Astrocyte (in vitro differentiated cells and primary cell): ENCODE results near the gene RIMKLB. TPM values are rescaled to one million over a fixed set of nuclear protein-coding genes. Genes with fewer than 3 reads are reported as not detected.

Experiments
- DNase-seq: peaks from one replicate; pipeline ENCODE4 v3.0.0-alpha.2; 2010; ENCODE audit warnings: low read depth
- FAIRE-seq: peaks from 2 replicates; lab custom pipeline; 2011; peaks lifted over from hg19 to GRCh38; lab: Jason Lieb, UNC
- H2AFZ ChIP-seq: 2 replicates; pipeline ENCODE4 v1.6.0; 2012; ENCODE audit warnings: low read depth, low read length, inconsistent platforms
- H3K27ac ChIP-seq: 2 replicates; pipeline ENCODE4 v1.5.1; 2011; ENCODE audit warnings: low read depth, low read length, inconsistent platforms
- H3K27me3 ChIP-seq: 2 replicates; pipeline ENCODE4 v1.6.0; 2011; ENCODE audit warnings: low read length, inconsistent platforms; ENCODE audit not compliant: insufficient read depth
- H3K36me3 ChIP-seq: 2 replicates; pipeline ENCODE4 v1.5.1; 2011; ENCODE audit warnings: low read length, inconsistent platforms; ENCODE audit not compliant: insufficient read depth
- H3K4me1 ChIP-seq: 2 replicates; pipeline ENCODE4 v1.5.1; 2011; ENCODE audit warnings: low read length, inconsistent platforms; ENCODE audit not compliant: insufficient read depth
- H3K4me2 ChIP-seq: 2 replicates; pipeline ENCODE4 v1.6.0; 2012; ENCODE audit warnings: low read length, inconsistent platforms
- H3K4me3 ChIP-seq: 2 replicates; pipeline ENCODE4 v1.5.1; 2011; ENCODE audit warnings: low read depth, mild to moderate bottlenecking, low read length, inconsistent platforms; ENCODE audit not compliant: insufficient read depth
- H3K79me2 ChIP-seq: 2 replicates; pipeline ENCODE4 v1.6.0; 2012; ENCODE audit warnings: mild to moderate bottlenecking, low read length, inconsistent platforms; ENCODE audit not compliant: insufficient read depth
- H3K9ac ChIP-seq: 2 replicates; pipeline ENCODE4 v1.6.0; 2012; ENCODE audit warnings: mild to moderate bottlenecking, low read length, inconsistent platforms
- H3K9me3 ChIP-seq: 2 replicates; pipeline ENCODE4 v1.5.1; 2012; ENCODE audit warnings: low read depth, mild to moderate bottlenecking, low read length, inconsistent platforms; ENCODE audit not compliant: insufficient read depth
- H4K20me1 ChIP-seq: 2 replicates; pipeline ENCODE4 v1.6.0; 2012; ENCODE audit warnings: low read length, inconsistent platforms; ENCODE audit not compliant: insufficient read depth
- H3K27ac Mint-ChIP-seq: one replicate; pipeline ENCODE4 v1.8.0; 2021; ENCODE audit warnings: mild to moderate bottlenecking, mixed read lengths; ENCODE audit not compliant: unreplicated experiment
- H3K27me3 Mint-ChIP-seq: one replicate; pipeline ENCODE4 v1.8.0; 2021; ENCODE audit warnings: low read depth, mixed read lengths; ENCODE audit not compliant: unreplicated experiment
- H3K36me3 Mint-ChIP-seq: one replicate; pipeline ENCODE4 v1.8.0; 2021; ENCODE audit warnings: low read depth, mixed read lengths; ENCODE audit not compliant: unreplicated experiment
- H3K4me1 Mint-ChIP-seq: one replicate; pipeline ENCODE4 v1.8.0; 2021; ENCODE audit warnings: low read depth, mixed read lengths; ENCODE audit not compliant: unreplicated experiment
- H3K4me3 Mint-ChIP-seq: one replicate; pipeline ENCODE4 v1.8.0; 2021; ENCODE audit warnings: mild to moderate bottlenecking, moderate library complexity, mixed read lengths; ENCODE audit not compliant: unreplicated experiment
- H3K9me3 Mint-ChIP-seq: one replicate; pipeline ENCODE4 v1.8.0; 2021; ENCODE audit warnings: mild to moderate bottlenecking, mixed read lengths; ENCODE audit not compliant: unreplicated experiment
- CTCF ChIP-seq: IDR thresholded peaks from 2 replicates; pipeline ENCODE4 v1.5.1; 2011; ENCODE audit warnings: low read depth, mild to moderate bottlenecking, inconsistent platforms, low read length, moderate library complexity; ENCODE audit not compliant: insufficient read depth
- EZH2 ChIP-seq: IDR thresholded peaks from 2 replicates; pipeline ENCODE4 v1.6.1; 2012; ENCODE audit warnings: mild to moderate bottlenecking, low read length, inconsistent platforms; ENCODE audit not compliant: insufficient read depth
- total RNA-seq: library from RNA; stranded (reverse); gene quantifications from 2 replicates; pipeline ENCODE4 v1.2.1, GENCODE V29; 2021

The RIMKLB gene
- total RNA-seq, 1 donor from 2014 or later: 36.6 TPM

- H3K4me1 Mint-ChIP-seq: peaks cover 4% of the 10 kb centered on the region
- no peak overlapping the region for H3K27ac Mint-ChIP-seq
- H3K9me3 ChIP-seq: no peaks in the 10 kb centered on the region
- H3K4me3 Mint-ChIP-seq: no peak overlapping the region
- no peak overlapping the region for H3K4me3 ChIP-seq
- no peaks in the 10 kb centered on the region for H3K27me3 ChIP-seq
- no peak overlapping the region for H3K4me2 ChIP-seq
- no peaks in the 10 kb centered on the region for H3K9me3 Mint-ChIP-seq
- no peak for TF ChIP-seq CTCF
- TF ChIP-seq EZH2: no peak
- no peaks in the 10 kb centered on the region for H3K4me1 ChIP-seq
- DNase-seq (no peak), FAIRE-seq (no peak)
- H3K9ac ChIP-seq: no peak overlapping the region
- H3K27ac ChIP-seq: no peak overlapping the region
- peaks cover 2% of the 10 kb centered on the region for H3K36me3 Mint-ChIP-seq
- no peaks in the 10 kb centered on the region for H3K27me3 Mint-ChIP-seq
- H3K79me2 ChIP-seq: peaks cover 79% of the 10 kb centered on the region
- peaks cover 40% of the 10 kb centered on the region for H4K20me1 ChIP-seq
- H3K36me3 ChIP-seq: no peaks in the 10 kb centered on the region
- no peak overlapping the region for H2AFZ ChIP-seq
Observed at GRCh38 chr12:8709124-8709830, 11.5 kb downstream of the RIMKLB start.

- Histone ChIP-seq H3K4me1 (no peaks in the 10 kb centered on the region), H2AFZ (no peak overlapping the region), H3K79me2 (peaks cover 56% of the 10 kb centered on the region), H3K27me3 (no peaks in the 10 kb centered on the region), H3K9ac (no peak overlapping the region), H3K27ac (no peak overlapping the region), H3K9me3 (no peaks in the 10 kb centered on the region), H3K4me3 (no peak overlapping the region), H4K20me1 (peaks cover 22% of the 10 kb centered on the region), H3K4me2 (no peak overlapping the region), H3K36me3 (peaks cover 7% of the 10 kb centered on the region)
- TF ChIP-seq CTCF (no peak), EZH2 (no peak)
- no peaks in the 10 kb centered on the region for H3K9me3 Mint-ChIP-seq
- H3K4me3 Mint-ChIP-seq: no peak overlapping the region
- FAIRE-seq (no peak), DNase-seq (no peak)
- peaks cover 4% of the 10 kb centered on the region for H3K4me1 Mint-ChIP-seq
- H3K27me3 Mint-ChIP-seq: no peaks in the 10 kb centered on the region
- H3K27ac Mint-ChIP-seq: no peak overlapping the region
- no peaks in the 10 kb centered on the region for H3K36me3 Mint-ChIP-seq
Observed at GRCh38 chr12:8712572-8712971, 14.8 kb downstream of the RIMKLB start.

GRCh38 chr12:8722286-8722800, 24.6 kb downstream of the RIMKLB start:
- H3K4me3 ChIP-seq: no peak overlapping the region
- H3K9ac ChIP-seq: no peak overlapping the region
- H3K4me2 ChIP-seq: no peak overlapping the region
- H3K36me3 Mint-ChIP-seq: peaks cover 7% of the 10 kb centered on the region
- no peaks in the 10 kb centered on the region for H3K9me3 ChIP-seq
- H3K79me2 ChIP-seq: peaks cover 29% of the 10 kb centered on the region
- H3K27ac ChIP-seq: no peak overlapping the region
- H2AFZ ChIP-seq: no peak overlapping the region
- H3K4me1 ChIP-seq: no peaks in the 10 kb centered on the region
- H4K20me1 ChIP-seq: peaks cover 19% of the 10 kb centered on the region
- peaks cover 8% of the 10 kb centered on the region for H3K36me3 ChIP-seq
- FAIRE-seq (no peak), DNase-seq (no peak)
- no peak overlapping the region for H3K4me3 Mint-ChIP-seq
- H3K27me3 ChIP-seq: no peaks in the 10 kb centered on the region
- no peak for TF ChIP-seq CTCF
- TF ChIP-seq EZH2: no peak
- no peak overlapping the region for H3K27ac Mint-ChIP-seq
- no peaks in the 10 kb centered on the region for H3K9me3 Mint-ChIP-seq
- no peaks in the 10 kb centered on the region for H3K27me3 Mint-ChIP-seq
- H3K4me1 Mint-ChIP-seq: peaks cover 2% of the 10 kb centered on the region
